Activated T-cell treated with anti-CD3 and anti-CD28 coated beads for 1 hour (primary cell): ENCODE data around the gene ANKFN1.
"Not testable (repeated sequence)": the region's sequence is repeated elsewhere in the genome, so short reads cannot be mapped to it uniquely, and the experiment has no call there.

Experiments
- DNase-seq: peaks from one replicate; pipeline ENCODE4 v3.0.0-alpha.2; 2020; ENCODE audit warnings: low read depth

The ANKFN1 gene

DNA sequence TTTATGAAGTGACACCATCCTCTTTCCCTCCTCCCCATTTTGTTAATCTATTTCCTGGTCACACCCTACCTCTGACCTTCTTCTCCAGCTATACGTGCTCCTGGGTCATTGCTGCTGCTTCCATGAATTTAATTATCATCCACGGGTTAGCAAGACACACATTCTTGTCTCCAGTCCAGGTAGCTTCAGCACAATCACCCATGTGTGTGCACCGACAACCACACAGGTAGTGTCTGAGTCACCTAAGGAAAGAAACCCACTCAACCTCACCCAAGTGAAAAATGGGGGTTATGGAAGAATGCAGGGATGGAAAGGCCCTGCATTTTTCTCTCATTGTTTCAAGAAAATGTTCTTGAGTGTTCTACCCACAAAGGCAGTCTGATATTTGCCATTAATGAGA, 135.5 kb downstream of the ANKFN1 start:
- DNase-seq, result not testable (repeated sequence)

DNA sequence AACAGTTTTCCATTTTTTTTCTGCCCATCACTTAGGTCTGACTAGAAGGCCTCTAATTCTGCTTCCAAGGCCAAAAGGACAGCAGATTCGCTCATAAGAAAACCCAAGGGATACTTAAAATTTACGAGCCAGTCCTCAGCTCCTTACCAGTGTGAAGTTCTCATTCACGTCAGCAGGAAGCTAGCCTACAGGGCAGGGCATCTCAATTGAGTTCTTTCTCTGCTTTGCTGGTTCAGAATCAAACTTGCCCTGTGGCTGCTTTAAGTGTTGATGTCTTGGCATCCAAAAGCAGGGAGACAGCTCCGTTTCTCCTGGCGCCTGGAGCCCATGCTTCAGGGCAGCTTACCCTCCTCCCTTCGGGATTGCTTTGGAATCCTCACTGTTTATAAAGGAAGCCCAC, 136.0 kb downstream of the ANKFN1 start:
- no peak for DNase-seq

DNA sequence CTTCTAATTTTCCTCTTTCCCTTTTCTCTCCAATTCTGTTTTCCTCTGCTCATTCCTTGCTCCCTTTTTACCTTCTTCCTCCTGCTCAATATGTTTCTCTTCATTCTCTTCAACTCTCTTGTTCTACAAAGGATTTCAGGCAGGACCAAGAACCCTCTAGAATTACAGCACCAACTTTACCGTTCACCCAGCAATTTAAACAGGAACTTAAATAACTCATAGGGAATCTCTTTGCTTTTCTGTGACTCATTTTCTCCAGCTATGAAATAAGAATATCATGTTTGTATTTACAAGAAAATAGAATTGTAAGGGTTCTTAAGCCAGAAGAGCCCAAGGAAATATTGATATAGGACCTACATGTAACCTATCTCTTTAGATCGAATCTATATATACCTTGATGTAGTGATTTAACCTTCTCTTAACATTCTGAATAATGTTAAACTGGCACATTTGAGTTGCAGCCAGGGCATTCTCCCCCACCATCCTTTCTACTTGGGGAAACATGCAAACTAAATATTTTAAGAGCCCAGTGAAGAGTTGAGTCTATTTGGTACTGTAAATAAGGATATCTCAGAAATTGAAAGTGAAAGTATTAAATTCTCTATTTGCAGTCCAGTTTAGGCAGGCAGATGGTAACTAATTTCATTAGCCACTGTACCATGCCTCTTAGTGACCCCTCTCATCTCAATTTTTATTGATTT, 137.0 kb downstream of the ANKFN1 start:
- no peak for DNase-seq

DNA sequence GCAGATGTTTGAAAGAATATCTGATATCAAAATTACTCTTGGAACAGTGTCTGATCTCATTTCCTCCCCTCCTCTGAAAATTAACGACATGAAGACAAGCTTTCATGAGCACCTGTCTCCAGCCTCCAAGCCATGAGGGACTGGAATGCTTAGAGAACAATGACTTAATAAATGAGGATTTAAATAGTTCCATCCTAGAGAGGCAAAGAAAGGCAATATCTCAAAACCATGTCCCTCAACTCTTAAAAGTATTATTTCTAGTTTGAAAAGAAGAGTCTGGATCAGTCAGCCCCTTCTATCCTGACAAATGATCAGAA, 137.5 kb downstream of the ANKFN1 start:
- no peak for DNase-seq

DNA sequence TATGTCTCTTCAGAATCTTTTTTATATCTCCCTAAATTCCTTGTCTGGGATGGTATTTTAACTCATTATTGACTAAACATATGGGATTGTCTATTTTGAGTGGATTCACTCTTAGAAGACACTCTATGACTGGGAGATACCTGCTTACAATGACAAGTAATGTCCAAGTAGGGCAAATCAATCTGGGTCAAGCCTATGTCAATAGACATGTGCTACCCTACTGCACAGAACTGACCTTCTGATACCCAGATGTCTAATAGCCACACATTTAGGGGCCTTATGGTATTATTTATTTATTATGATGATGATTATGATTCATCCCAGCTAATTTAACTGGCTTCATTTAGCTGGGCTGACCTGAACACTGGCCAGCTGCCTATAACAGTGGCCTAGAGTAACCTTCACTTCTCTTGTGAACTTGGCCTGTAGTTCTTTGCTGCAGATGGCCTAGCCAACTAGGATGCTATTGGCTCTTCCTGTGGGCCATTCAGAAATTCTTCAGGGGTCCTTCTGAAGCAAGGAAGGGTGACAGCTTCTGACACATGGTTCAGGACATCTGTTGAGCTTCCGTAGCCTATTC, 138.0 kb downstream of the ANKFN1 start:
- DNase-seq, result no peak

DNA sequence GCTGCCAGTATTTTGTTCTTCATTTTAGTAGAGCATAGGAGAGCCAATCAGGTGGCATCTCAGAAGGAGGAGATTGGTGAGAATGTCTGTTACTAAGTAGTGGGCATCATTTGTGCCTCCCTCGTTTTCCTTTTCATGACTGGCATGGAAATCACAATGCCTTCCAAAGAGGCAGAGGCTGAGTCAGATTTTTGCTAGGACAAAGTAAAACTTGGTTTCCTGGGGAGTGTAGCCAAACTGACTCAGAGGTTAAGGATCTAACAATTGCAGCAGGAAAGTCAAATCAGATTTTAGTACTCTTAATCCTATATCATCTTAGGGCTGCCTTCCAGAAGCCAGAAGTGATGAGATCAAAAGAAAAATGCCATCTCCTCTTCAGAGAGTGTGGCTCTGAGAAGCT, 138.7 kb downstream of the ANKFN1 start:
- DNase-seq, result no peak

DNA sequence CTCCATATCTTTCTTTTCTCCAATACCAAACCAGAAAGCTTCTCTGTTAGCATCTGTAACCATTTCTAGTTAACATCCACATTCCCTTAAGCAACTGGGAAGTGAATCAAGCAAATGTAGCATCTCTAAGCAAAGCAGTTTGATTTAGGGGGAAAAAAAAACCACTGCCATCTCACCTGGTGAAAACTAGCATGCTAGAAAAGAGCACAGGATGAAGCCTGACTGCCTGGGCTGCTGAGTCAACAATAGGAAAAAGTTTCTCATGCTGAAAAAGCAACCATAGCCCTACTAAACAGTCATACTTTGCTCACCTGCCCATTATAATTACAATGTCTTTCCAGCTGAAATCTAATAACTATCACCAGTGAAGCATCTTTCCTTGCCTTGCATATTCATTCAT, 139.3 kb downstream of the ANKFN1 start:
- DNase-seq, result no peak

DNA sequence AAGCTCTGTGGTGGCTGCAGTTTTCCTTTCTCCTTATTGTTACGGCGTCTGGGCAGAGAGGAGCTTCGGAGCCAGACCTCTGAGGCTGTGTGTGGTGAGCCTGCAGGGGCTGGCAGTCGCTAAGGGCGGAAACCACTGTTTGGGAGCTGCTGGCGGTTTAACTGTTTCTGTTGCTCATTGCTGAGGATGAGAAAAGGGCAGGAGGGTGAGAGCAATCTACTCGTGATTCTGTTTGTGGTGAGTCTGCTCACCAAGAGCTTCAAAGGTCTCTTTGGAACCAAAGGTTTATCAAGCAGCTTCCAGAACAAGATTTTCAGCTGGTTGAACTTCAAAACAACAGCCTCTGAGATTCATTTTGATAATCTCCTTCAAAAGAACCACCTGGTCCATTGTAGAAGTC, 143.9 kb downstream of the ANKFN1 start:
- no peak for DNase-seq

DNA sequence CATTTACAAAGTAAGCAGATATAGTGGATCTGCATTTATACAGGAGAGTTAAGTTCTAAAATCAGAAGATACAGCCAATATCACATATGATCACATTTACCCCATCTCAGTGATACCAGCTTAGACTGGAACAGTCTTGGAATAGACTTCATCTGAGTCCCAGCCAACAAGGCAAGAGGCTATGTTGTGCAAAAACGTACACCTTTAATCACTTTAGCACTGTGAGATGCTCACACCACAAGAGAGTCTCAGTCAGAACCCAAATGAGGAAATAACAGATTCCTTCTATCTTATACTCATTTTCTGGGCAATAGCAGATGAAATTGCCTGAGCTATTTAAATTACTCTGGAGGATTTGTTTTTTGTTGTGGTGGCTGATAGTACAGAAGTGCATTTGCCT, 145.6 kb downstream of the ANKFN1 start:
- no peak for DNase-seq

DNA sequence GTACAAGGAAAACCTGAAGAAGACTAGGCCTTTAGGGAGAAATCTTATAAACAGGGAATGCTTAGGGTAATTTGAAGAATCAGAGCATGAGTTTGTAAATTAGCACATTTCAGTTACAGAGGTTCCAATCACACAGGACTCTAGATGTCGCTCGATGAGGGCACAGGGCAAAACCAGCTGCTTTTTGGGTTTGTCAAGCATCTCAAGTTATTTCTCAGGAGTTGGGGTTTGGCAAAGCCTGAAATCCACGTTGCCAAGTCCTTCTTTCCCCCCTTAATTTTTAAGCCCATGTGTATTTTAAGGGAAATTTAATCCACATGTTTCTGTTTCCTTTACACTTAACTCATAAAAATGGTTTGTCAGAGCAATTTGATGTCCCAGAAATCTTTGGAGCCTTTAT, 146.9 kb downstream of the ANKFN1 start:
- no peak for DNase-seq

DNA sequence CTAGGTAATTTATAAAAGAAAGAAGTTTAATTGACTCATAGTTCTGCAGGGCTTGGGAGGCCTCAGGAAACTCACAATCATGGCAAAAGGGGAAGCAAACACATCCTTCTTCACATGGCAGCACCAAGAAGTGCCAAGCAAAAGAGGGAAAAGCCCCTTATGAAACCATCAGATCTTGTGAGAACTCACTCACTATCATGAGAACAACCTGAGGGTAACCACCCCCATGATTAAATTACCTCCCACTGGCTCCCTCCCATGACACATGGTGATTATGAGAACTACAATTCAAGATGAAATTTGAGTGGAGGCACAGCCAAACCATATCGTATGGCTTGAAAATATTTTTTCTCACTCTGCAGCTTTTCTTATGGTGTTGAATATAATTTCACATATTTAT, 151.7 kb downstream of the ANKFN1 start:
- DNase-seq, result no peak

DNA sequence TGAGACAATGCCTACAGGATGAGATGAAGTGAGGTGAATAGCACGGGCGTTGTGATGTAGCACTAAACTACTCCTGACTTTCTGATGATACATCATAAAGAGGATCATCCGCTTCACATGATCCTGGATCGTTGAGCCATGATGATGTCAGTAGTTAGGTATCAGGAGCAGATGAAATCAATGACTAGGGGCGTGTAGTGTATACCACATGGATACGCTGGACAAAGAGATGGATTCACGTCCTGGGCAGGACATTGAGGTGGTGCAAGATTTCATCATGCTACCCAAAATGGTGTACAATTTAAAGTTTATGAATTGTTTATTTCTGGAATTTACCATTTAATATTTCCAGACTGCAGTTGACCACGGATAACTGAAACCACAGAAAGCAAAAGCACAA, 156.6 kb downstream of the ANKFN1 start:
- DNase-seq, result no peak

DNA sequence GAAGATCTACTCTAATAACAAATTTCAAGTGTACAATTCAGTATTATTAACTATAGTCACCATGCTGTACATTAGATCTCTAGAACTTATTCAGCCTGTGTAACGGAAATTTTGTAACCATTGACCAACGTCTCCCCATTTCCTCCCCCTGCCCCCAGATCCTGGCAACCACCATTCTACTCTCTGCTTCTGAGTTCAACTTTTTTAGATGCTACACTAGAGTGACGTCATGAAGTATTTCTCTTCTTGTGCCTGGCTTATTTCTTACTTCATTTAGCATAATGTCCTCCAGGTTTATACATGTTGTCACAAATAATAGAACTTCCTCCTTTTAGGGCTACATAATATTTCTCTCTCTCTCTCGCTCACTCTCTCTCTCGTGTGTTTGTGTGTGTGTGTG, 157.5 kb downstream of the ANKFN1 start:
- DNase-seq, result no peak

DNA sequence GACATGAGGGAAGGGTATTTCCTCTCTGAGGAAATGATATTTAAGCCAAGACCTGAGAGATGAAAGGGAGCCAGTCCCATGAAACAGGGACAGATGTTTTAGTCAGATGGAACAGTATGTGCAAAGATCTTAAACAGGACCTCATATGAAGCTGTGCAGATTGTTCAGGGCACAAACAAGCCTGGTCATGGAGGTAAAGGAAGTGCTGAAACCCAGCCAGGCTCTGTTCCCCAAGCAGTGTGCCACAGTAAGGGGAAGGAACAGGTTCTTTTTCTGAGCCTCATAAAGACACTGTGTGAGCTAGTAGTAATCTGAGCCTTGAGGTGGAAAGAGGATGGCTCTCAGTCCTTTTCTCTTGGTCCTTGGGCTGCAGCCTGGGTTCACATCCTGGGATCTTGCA, 159.9 kb downstream of the ANKFN1 start:
- no peak for DNase-seq

DNA sequence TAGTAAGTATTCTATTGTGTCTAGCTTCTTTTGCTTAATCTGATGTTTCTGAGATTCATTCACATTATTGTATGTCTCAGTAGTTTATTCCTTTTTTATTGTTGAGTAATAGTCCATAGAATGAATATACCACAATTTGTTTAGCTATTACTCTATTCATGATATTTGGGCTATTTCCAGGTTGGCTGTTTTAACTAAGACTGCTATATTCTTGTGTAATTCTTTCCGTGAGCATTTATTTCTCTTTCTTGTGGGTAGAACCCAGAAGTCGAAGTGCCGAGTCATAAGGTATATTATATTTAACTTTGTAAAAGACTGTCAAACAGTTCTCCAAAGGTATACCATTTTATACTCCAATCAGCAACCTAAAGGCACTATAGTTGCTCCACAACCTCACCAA, 160.8 kb downstream of the ANKFN1 start:
- DNase-seq, result no peak

DNA sequence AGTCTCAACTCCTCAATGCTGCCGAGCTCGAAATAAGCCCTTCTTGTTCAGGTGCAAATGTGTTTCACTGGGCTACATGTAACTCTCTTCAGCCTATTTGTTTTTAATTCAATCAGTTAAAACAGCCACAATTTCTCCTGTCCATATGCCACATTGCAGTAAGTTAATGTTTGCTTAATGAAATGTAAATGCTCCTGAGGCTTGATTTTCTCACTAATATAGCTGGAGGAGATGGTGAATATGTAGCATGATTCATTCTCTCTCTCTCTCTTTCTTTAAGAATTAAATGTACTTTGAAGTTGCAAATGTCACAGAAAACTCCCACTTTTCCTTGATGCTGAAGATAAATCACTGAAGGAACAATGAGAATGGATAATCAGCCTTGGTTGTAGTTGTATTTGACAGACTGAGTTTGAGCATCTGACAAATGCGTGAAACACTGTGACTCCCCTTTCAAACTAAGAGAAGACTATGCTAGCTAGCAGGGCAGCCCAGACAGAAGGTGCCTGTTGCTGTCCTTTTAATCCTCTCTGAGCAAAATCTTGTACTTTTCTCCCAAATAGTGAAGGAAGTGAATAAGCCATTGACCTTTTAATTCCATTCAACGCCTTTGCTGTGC, 161.8 kb downstream of the ANKFN1 start:
- DNase-seq, result no peak

DNA sequence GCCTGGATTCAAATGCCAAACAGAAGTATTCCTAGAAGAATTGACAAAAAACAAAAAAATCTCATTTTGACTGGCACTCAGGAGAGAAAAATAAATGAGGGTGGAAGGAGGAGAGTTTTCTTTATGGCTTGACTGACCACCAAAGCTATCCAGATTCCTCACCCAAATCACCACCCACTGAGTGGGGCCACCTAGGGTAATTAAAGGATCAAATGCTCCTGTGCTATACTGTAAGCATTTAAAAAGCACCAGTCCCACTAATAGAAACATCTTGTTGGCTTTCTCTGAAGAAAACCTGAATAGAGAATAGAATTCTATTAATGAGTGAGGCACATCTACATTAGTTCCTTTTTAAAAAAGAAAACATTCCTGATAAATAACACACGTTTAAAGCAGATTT, 163.3 kb downstream of the ANKFN1 start:
- DNase-seq, result no peak

DNA sequence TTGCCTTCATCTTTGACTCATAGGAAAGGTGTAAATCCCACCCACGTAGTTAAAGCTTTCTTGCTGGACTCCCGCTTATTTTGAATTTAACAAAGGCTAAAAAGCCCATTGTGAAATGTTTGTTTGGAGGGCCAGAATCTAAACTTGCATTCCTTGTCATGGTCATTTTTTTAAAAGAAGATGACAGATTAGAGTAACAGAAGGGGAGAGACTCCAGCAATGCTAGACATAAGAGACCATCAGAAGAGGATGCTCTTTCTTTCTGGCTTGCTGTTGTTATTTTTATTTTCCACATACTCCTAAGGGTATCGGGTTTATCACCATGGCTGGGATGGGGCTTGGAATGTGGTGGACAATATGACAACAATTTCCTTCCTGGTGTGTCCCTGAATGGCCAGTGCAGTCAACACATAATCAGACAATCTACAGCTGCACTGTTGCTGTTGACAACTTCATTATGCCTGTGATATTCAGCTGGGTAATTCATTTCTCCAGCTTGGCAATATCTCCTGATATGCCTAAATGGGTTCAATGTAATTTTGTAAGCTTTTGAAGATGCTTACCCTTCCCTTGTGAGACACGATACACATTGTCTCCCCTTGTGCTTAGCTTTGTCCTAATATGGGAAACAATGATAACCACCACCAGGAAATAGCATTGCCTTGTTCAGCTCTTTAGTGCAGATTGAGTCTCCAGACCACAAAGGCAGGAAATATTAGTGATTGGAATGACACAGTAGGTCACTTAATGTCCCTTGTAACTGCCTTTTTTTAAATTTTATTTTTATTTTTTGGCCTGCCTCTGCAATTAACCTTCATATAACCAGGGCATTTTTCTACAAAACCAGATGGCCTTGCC, 164.3 kb downstream of the ANKFN1 start:
- no peak for DNase-seq

DNA sequence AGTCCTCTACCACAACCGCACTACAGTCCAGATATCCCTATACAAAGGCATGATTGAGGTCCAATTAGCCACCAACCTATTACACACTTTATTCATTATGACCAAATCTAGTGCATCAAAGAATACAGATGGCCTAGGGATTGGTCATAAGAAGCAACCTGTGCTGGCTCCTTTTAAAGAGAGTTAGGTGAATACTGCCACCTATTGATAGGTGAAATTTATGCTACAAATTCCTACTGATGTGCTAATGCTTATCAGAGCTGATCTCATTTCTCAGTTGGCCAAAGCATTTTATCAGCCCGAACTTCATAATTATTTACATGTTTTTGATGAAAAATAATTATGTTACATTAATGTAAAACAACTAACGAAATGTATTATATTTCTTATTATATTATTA, 166.3 kb downstream of the ANKFN1 start:
- DNase-seq, result no peak

DNA sequence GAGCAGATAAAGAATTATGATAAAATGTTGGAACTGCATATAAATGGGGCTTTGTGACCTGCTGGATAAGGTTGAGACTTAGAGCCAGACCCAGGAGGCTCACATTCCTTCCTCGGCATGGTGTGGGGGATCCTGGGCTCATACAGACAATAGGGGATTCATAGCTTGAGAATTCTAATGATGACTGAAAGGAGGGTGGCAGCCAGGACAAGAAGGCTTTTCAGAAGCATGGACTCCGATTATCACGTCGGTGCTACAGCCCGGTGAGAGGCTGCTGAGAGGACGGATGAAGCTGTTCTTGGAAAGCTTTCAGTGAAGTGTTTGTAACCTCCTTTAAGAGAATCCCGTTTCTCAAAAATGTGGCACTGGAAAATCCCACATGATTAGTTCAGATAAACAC, 167.2 kb downstream of the ANKFN1 start:
- DNase-seq, result no peak

DNA sequence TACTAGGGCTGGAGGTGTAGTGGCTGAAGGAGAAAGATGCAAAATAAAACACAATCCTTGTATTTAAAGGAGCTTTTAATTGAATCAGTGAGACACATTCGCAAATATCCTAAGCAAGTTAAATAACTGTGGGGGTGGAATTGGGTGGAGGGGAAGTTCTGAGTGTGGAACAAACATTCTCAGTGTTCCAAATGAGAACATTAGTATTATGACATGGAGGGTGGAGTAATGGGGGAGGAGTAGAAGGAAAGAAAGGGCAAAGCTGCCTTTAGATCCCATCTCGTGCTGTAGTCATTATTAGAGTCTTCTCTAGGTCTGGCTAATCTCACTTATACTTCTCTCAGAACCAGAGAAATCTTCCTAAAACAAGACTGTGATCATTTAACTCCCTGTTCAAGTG, 169.7 kb downstream of the ANKFN1 start:
- no peak for DNase-seq

DNA sequence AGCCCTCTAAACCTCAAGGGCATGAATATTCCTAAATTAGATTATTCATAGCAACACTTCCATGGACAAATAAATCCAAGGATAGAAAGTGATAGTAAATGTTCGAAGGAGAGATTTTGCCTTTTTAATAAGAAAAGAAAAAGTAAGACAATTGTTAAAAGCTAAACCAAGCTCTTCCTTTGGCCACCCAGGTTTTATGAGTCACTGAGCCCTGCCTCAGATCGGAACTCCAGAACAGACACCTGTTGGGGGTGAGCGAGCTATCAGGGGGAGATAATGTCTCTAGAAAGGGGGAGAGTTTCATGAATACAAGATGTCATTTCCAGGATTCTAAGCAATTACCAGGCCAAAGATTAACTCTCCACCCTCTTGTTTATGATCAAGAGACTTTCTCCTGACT, 171.4 kb downstream of the ANKFN1 start:
- DNase-seq, result no peak
